Esophagus muscularis mucosa (tissue), 4 donors: Measurements from ENCODE around the gene RIN3.

ENCODE experiments used
- EP300 ChIP-seq: sonication (generic); formaldehyde crosslinking; IDR thresholded peaks from one replicate; pipeline ENCODE4 v1.6.1; 2017; ENCODE audit warnings: antibody characterized with exemption
- POLR2AphosphoS5 ChIP-seq, 2 donors: sonication (generic); formaldehyde crosslinking; IDR thresholded peaks; one replicate each; pipeline ENCODE4 v1.6.1; 2017; ENCODE audit warnings: antibody characterized with exemption in 2 of 2
- TF ChIP-seq, protein P1 (sequence below), 3 experiments: fragments of 200-600 bp in 2 of 3; fragments of 450-650 bp in 1 of 3; sonication (generic) in 2 of 3; IDR thresholded peaks; one replicate each; pipeline ENCODE4 v1.5.1; 2017 to 2019; ENCODE audit warnings: antibody characterized with exemption in 3 of 3, mild to moderate bottlenecking in 2 of 3, moderate library complexity in 1 of 3

DNA sequence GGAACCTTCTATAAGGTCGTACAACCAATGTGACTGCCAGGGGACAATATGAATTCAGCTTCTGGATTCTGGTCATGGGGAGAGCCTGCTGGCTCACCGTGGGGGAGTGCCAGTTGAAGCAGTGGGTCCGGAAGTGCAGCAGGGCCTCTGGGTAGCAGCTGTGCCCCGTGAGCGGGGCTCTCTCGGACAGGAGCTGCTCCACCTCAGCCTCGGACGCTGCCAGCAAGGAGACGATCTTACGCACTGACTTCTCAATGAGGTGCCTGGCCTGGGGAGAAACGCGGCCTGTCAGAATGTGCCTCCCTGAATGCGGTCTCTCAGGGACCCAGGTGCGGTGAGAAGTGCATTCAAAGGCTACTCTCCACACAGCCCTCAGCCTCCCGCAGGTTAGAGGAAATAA is 192.8 kb downstream of the RIN3 start:
- TF ChIP-seq, protein P1, sequence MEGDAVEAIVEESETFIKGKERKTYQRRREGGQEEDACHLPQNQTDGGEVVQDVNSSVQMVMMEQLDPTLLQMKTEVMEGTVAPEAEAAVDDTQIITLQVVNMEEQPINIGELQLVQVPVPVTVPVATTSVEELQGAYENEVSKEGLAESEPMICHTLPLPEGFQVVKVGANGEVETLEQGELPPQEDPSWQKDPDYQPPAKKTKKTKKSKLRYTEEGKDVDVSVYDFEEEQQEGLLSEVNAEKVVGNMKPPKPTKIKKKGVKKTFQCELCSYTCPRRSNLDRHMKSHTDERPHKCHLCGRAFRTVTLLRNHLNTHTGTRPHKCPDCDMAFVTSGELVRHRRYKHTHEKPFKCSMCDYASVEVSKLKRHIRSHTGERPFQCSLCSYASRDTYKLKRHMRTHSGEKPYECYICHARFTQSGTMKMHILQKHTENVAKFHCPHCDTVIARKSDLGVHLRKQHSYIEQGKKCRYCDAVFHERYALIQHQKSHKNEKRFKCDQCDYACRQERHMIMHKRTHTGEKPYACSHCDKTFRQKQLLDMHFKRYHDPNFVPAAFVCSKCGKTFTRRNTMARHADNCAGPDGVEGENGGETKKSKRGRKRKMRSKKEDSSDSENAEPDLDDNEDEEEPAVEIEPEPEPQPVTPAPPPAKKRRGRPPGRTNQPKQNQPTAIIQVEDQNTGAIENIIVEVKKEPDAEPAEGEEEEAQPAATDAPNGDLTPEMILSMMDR (IDR thresholded peaks at IDR 0.05) = no peak
- TF ChIP-seq EP300 = no peak
- no peak for TF ChIP-seq POLR2AphosphoS5 (IDR thresholded peaks at IDR 0.05)
